Tibial artery (tissue), 4 donors: ENCODE results near the gene ATP2A2.
"Not testable (repeated sequence)": the region's sequence is repeated elsewhere in the genome, so short reads cannot be mapped to it uniquely, and the experiment has no call there.

ENCODE experiments used
- DNase-seq, 2 donors: peaks; one replicate each; pipeline ENCODE4 v3.0.0-alpha.2; 2019
- H3K27ac ChIP-seq, 2 donors: fragments of 200-600 bp; sonication (generic) in 1 of 2; 1 replicate in 1 of 2; 2 replicates in 1 of 2; pipeline ENCODE4 v1.5.1; 2018 to 2019; ENCODE audit warnings: mild to moderate bottlenecking in 1 of 2
- H3K27me3 ChIP-seq, 2 donors: fragments of 200-600 bp; sonication (generic) in 1 of 2; one replicate each; pipeline versions ENCODE4 v1.5.1 to v1.6.0; 2016 to 2019
- H3K36me3 ChIP-seq, 3 donors: fragments of 200-600 bp; sonication (generic) in 2 of 3; one replicate each; pipeline ENCODE4 v1.5.1; 2016 to 2019; ENCODE audit warnings: mild to moderate bottlenecking in 2 of 3
- H3K4me1 ChIP-seq, 4 donors: fragments of 200-600 bp; sonication (generic) in 2 of 4; 1 replicate in 3 of 4; 2 replicates in 1 of 4; pipeline ENCODE4 v1.5.1; 2016 to 2019
- H3K4me3 ChIP-seq, 2 donors: fragments of 200-600 bp; sonication (generic) in 1 of 2; 1 replicate in 1 of 2; 2 replicates in 1 of 2; pipeline ENCODE4 v1.5.1; 2018 to 2019; ENCODE audit warnings: mild to moderate bottlenecking in 2 of 2
- H3K9me3 ChIP-seq, 3 donors: fragments of 200-600 bp; sonication (generic) in 1 of 3; one replicate each; pipeline ENCODE4 v1.5.1; 2016 to 2019
- CTCF ChIP-seq, 2 experiments: fragments of 200-600 bp in 1 of 2; fragments of 450-650 bp in 1 of 2; IDR thresholded peaks; one replicate each; pipeline ENCODE4 v1.5.1; 2017 to 2019; ENCODE audit warnings: antibody characterized with exemption in 2 of 2, mild to moderate bottlenecking in 1 of 2, moderate library complexity in 1 of 2
- intact Hi-C: fragments of 100-400 bp; cut with DNase I; formaldehyde crosslinking; loops from one replicate; pipeline ENCODE4 v1.15.0; 2023; ENCODE audit warnings: low total_unique reads

ATP2A2 gene

GRCh38 chr12:110355073-110355472 is 74.0 kb downstream of the ATP2A2 start:
- no peak overlapping the region for H3K27ac ChIP-seq
- H3K9me3 ChIP-seq = no peaks in the 10 kb centered on the region
- peaks cover 12 to 13% (median 13%) of the 10 kb centered on the region in 3 donors for H3K36me3 ChIP-seq
- DNase-seq = no peak
- intact Hi-C loops = loop anchor here (10.0 kb wide), 1 partner anchor 70 kb away; no protein-coding TSS in a partner anchor
- H3K4me3 ChIP-seq = no peak overlapping the region
- H3K4me1 ChIP-seq = peaks cover 0 to 2% (median 0%) of the 10 kb centered on the region in 4 donors
- no peaks in the 10 kb centered on the region for H3K27me3 ChIP-seq
- peak; percentile 21 for TF ChIP-seq CTCF (IDR thresholded peaks at IDR 0.05)

GRCh38 chr12:110358384-110359097 is 77.5 kb downstream of the ATP2A2 start:
- not testable (repeated sequence) for H3K27me3 ChIP-seq, H3K27ac ChIP-seq, H3K36me3 ChIP-seq, H3K4me3 ChIP-seq, H3K9me3 ChIP-seq, H3K4me1 ChIP-seq, DNase-seq
- peak in 1 of 2 experiments; percentile 12 for TF ChIP-seq CTCF (IDR thresholded peaks at IDR 0.05)
- intact Hi-C loops = loop anchor here (10.0 kb wide), 1 partner anchor 66 kb away; no protein-coding TSS in a partner anchor

GRCh38 chr12:110361216-110361615 is 80.2 kb downstream of the ATP2A2 start:
- DNase-seq = no peak

GRCh38 chr12:110365489-110366320 is 84.7 kb downstream of the ATP2A2 start:
- peak overlapping the region; percentile 63 to 67 for H3K27ac ChIP-seq
- DNase-seq = no peak
- H3K9me3 ChIP-seq = no peaks in the 10 kb centered on the region
- no peak for TF ChIP-seq CTCF (IDR thresholded peaks at IDR 0.05)
- intact Hi-C loops = no loop called here
- peaks cover 0 to 8% (median 0%) of the 10 kb centered on the region in 3 donors for H3K36me3 ChIP-seq
- H3K4me3 ChIP-seq = no peak overlapping the region
- no peaks in the 10 kb centered on the region for H3K27me3 ChIP-seq
- peaks cover 0 to 38% (median 24%) of the 10 kb centered on the region in 4 donors for H3K4me1 ChIP-seq

More at GRCh38 chr12:110361216-110361615, 80.2 kb downstream of the ATP2A2 start:
- intact Hi-C loops = no loop called here
- no peak overlapping the region for H3K4me3 ChIP-seq
- no peaks in the 10 kb centered on the region for H3K36me3 ChIP-seq
- peaks cover 0 to 2% (median 0%) of the 10 kb centered on the region in 4 donors for H3K4me1 ChIP-seq
- TF ChIP-seq CTCF (IDR thresholded peaks at IDR 0.05) = no peak
- no peaks in the 10 kb centered on the region for H3K27me3 ChIP-seq
- H3K9me3 ChIP-seq = no peaks in the 10 kb centered on the region
- no peak overlapping the region for H3K27ac ChIP-seq

GRCh38 chr12:110366321-110367142 is 85.5 kb downstream of the ATP2A2 start:
- H3K9me3 ChIP-seq = no peaks in the 10 kb centered on the region
- no peak for TF ChIP-seq CTCF (IDR thresholded peaks at IDR 0.05)
- peaks cover 0 to 10% (median 0%) of the 10 kb centered on the region in 3 donors for H3K36me3 ChIP-seq
- H3K27ac ChIP-seq = peak overlapping the region; percentile 63 to 67
- intact Hi-C loops = no loop called here
- H3K4me1 ChIP-seq = peaks cover 0 to 46% (median 32%) of the 10 kb centered on the region in 4 donors
- no peak for DNase-seq
- H3K27me3 ChIP-seq = no peaks in the 10 kb centered on the region
- H3K4me3 ChIP-seq = no peak overlapping the region
